ENCODE results near the gene PSMD13.
A peak's percentile ranks its signal among the peaks of the same experiment; 100 is the strongest.

PSMD13 gene

DNA sequence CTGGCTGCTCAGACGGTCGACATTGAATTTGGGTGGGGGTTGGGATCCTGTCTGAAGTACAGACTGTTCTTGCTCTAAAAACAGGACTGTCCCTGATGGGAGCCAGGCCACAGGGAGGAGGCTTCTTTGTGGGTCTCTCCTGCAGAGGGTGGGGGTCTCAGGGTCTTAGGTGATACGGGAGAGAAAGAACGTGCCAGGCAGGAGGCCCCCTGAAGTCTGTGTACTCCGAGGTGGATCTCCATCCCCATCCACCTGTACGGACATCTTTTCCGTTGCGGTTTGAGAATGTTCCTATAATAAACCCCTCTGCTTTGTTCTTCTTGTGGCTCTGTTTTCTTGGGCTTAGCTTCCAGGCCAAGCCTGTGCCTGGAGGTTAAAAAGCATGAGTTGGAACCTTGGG, 15.9 kb downstream of the PSMD13 start:
- no peak for DNase-seq

DNA sequence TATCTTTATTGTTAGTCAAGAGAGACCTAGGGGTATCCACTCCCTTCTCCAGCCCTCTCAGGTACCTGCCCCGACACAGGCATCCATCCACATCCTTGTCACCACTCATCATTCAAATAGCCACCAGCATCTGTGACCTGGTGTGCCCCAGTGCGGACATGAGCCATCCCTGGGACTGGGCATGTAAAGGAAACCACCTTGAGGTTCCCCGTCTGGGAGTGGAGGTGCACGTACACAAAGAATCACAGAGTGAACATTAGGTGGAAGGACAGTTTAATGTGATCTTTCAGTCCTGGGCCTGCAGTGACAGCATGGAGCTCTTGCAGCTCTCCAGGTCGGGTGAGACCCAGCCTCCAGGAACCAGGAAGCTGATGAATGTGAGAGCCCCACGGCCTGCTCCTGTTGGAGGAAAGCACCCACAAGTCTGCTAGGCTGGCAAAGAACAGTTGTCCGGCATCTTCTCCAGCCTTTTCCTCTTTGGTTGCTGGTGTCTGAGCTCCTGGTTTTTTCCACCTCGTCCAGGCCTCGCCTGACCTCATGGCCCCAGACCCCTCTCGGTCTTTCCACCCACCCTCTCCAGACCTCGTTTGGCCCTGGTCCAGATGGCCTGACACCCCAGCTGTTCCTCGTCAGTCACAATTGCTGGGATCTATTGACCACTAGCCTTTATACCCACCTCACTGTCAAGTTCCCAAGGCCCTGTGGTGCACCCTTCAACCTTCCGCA, 16.5 kb downstream of the PSMD13 start:
- no peak for DNase-seq

GRCh38 chr11:253886-254270, 17.1 kb downstream of the PSMD13 start:
- DNase-seq = no peak

GRCh38 chr11:255176-255575, 18.4 kb downstream of the PSMD13 start:
- no peak for DNase-seq

DNA sequence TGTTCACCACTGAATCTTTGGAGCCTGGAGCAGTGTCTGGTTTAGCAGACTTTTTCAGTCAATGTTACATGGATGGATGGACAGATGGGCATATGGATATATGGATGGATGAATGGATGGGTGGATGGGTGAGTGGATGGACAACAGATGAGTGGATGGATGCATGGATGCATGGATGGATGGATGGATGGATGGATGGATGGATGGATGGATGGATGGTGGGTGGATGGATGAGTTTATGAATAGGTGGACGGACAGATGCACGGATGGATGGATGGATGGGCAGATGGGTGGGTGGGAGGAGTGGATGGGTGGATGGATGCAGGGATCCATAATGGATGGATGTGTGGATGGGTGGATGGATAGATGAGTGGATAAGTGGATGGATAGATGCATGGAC, 19.0 kb downstream of the PSMD13 start:
- DNase-seq = no peak

- DNase-seq = no peak
These were observed 20.4 kb downstream of the PSMD13 start for GRCh38 chr11:256952-257737.

DNA sequence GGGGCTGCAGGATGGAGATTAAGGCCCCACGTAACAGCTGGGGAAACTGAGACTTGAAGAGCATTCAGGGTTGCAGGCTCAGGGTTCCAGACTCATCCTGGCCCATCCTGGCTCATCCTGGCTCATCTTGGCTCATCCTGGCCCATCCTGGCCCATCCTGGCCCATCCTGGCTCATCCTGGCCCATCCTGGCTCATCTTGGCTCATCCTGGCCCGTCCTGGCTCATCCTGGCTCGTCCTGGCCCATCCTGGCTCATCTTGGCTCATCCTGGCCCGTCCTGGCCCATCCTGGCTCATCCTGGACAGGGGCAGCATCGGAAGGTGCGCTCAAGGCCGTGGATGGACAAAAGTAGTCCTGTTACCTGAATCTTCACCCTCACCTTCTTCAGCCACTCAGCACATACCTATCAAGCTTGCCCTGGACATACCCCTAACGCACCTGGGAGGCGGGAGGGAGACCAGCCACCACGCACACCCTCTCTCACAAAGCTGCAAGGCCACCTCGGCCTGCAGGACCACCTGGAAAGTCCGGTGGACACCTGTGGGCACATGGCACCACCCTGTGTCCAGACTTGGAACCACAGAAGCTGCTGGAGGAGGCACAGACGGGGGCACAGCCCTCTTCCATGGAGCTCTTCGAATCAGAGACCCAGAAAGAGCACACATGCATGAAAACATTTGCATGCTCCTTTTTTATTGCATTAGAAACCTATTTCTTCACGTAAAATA, 21.2 kb downstream of the PSMD13 start:
- no peak for DNase-seq

- no peak for DNase-seq
These were observed 22.6 kb downstream of the PSMD13 start for GRCh38 chr11:259413-259812.

DNA sequence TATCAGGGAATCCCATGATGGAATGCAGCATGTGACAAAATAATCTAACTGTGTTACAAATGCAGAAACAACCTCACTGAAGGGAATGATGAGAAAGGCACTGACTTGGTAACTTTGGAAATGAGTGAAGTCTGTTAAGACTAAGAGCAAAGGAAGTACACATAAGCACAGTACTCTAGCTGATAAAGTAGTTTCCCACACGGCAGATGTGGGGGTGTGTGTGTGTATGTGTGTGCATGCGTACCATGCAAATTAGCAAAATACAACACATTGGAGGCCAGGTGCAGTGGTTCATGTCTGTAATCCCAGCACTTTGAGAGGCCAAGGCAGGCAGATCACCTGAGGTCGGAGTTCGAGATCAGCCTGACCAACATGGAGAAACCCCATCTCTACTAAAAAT, 24.8 kb downstream of the PSMD13 start:
- DNase-seq = no peak

- no peak for DNase-seq
These were observed 30.1 kb downstream of the PSMD13 start for GRCh38 chr11:266676-267439.

- DNase-seq = no peak
These were observed 30.8 kb downstream of the PSMD13 start for GRCh38 chr11:267491-267994.

- peak; percentile 74 for DNase-seq
These were observed 32.0 kb downstream of the PSMD13 start for GRCh38 chr11:268716-269145.

GRCh38 chr11:269146-269890, 32.5 kb downstream of the PSMD13 start:
- DNase-seq = peak; percentile 78

DNA sequence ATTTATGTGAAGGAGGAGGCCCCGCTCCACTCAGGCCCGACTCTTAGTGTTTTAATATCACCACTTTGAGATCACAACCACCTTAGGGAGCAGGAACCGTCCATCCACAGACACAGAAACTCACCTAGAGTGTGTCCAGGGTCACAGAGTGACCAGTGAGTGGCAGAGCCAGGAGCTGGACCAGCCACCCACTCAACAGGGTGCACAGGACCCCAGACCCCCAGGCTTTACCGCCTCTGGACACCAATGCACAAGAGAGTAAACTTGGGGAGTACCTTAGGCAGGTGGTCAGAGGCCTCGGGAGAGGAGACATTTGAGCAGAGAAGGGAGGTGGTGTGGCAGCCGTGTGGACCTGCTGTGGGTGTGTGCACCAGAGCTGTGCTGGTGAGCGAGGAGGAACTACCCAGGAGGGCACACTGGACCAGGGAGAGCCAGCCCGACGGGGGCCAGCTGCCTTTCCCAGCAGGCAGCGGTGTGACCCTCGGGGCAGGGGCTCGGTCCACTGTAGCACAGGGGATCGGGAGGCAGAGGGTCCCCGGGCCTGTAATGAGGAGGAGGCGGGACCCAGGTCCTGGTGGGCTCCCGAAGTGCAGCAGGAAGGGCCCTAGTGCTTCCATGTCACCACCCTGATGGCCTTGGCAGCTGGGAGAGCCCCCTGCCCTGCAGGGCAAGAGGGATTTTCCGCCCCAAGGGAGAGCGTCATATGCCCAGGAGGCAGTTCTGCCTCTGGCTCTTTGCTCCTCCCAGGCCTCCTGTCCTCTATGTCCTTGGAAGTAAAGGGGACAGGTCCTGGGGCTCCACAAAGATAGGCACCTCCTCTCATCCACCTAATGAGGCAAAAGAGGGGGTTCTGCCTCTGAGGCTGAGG, 33.9 kb downstream of the PSMD13 start:
- DNase-seq = no peak

DNA sequence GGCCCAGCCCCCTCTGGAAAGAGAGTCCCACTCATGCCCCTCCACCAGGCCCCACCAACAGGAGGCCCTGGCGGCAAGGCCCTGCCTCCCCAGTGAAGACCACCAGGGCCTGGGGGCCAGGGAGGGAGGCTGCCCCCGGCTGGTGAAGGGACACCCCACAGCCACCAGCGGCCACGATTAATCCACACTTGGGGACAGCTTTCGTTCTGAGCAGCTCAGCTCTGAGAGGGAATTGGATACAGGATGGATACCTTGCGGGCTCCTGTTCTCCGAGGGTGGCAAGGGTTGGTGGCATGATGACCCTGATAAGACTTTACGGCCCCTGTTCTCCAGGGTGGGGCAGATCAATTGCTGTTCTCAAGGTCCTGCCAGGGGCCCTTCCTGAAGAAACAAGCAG, 34.5 kb downstream of the PSMD13 start:
- DNase-seq = no peak

DNA sequence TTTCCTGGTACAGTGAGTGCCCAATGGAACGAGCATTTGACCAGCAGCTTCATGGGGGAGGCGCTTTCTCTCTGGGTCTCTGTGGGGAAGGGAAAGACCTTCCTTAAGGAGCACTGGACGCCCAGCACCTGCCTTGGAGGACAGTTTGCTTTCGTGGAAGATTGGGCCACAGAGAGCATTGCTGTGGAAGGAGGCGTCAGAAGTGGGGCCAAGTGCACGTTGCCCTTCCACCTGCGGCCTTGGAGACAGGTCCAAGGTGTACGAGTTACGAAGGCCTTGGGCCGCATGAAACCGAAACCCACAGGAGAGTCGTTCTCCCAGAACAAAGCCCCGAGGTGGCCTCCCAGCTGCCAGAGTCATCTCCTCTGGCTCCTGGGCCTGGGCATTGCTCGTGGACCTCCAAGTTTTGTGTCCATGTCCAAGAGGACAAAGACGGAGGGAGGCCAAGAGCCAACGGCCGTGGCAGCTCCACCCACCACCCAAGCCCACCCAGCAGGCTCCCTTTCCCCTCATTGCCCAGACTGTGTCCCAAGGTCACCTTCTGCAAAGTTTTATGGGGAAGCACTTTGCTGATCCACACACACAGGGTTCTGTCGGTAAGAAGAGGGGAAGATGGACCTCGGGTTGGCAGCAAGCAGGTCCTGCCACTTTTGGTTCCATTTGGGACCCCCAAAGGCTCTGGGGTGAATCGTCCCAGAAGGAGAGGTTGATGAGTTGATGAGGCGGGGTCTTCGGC, 35.6 kb downstream of the PSMD13 start:
- DNase-seq = no peak

- DNase-seq = no peak
These were observed 36.1 kb downstream of the PSMD13 start for GRCh38 chr11:272931-273198.

DNA sequence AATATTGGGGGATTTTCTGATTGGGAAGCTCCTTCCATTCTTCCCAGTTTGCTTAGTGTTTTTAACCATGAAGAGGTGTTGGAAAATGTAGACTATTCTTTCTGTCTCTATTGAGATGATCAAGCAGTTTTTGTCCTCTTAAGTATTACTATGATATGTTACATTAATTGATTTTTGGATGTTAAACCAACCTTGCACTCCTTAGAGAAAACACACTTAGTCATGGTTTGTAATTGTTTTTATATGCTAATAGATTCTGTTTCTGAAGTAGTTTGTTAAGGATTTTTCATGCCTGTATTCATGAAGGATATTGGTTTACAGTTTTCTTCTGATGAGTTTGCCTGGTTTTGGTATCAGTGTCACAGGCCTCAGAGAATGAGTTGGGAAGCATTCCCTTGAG, 39.4 kb downstream of the PSMD13 start:
- no peak for DNase-seq

- no peak for DNase-seq
These were observed 41.5 kb downstream of the PSMD13 start, which contains the start of gene NLRP6 for GRCh38 chr11:278001-278951. NLRP6 (plus strand) TSS chr11:278407; CDS start chr11:278570, 163 bp downstream.
